ENCODE measurements around the gene DDX51.

Gene DDX51

DNA sequence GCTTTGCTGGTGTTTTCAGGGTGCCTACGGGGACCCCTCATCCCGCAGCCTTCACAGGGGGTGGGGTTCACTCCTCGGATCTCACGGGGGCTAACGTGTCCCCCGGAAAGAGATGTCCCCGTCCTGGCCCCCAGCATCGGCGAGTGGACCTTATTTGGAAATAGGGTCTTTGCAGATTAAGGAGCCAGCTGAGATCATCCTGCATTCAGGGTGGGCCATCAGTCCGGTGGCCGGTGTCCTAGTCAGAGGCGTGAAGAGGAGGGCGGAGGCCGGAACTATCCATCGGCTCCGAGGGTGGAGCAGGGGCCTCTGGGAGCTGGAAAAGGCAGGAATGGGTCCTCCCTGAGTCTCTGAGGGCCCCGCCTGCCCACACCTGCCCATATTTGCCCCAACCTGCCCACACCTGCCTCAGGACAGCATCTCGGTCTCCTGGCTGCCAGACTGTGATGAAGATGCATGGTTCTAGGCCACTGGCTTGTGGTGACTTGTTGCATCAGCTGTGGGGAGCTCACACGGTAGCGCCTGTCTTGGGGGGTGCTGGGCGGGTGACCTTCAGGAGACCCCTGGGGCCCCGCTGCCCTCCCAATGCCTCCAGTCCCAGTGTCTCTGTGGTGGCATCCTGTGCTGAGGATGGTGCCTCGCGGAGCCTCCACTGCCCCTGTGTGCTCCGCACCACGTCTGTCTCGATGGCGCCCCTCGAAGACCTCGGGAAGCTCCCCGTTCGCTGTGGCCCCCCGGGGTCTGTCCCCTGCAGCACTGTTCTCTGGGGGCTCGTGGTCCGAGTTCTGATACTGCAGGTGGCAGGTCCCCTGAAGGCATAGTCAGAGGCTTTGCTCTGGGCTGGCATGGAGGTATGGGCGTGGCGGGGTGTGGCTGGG is 14.8 kb upstream of the DDX51 start:
- H2AK5ac ChIP-seq (ENCODE audit: low read depth, low read length) = no peak overlapping the region
- H2AFZ ChIP-seq (ENCODE audit: low read length) = no peak overlapping the region
- peak overlapping the region; percentile 38 for H3K14ac ChIP-seq (ENCODE audit: low read length)
- H3K4ac ChIP-seq (ENCODE audit: low read length) = no peak overlapping the region
- peaks cover 6 to 16% of the 10 kb centered on the region in 2 donors for H3K4me1 ChIP-seq (ENCODE audit: control insufficient read depth in 2 of 2, insufficient read depth in 1 of 2, low read depth in 1 of 2, low read length in 2 of 2)
- H2BK120ac ChIP-seq (ENCODE audit: low read depth, low read length) = no peak overlapping the region
- peak overlapping the region; percentile 17 for H3K23ac ChIP-seq (ENCODE audit: low read depth, low read length, poor library complexity)
- peak overlapping the region; percentile 65 for H4K8ac ChIP-seq (ENCODE audit: low read depth, low read length)
- no CpG with 5 or more reads among the region's 37 CpGs for WGBS, 2 donors (ENCODE audit: extremely low coverage in 2 of 2, insufficient read length in 2 of 2, insufficient replicate concordance in 1 of 2)
- no peak overlapping the region for H3K27ac ChIP-seq (replicated peaks; ENCODE audit: low read length)
- no peak overlapping the region for H3K9ac ChIP-seq (ENCODE audit: low read depth, low read length, poor library complexity)
- H3K27me3 ChIP-seq (ENCODE audit: control insufficient read depth in 3 of 3, insufficient read depth in 3 of 3, low read depth in 1 of 3, low read length in 3 of 3) = peaks cover 0 to 10% (median 0%) of the 10 kb centered on the region in 3 experiments
- H3K36me3 ChIP-seq (replicated peaks in 1 of 2; ENCODE audit: control insufficient read depth in 2 of 2, insufficient read depth in 2 of 2, low read length in 2 of 2) = peaks cover 5 to 31% of the 10 kb centered on the region in 2 donors
- H3K9me3 ChIP-seq (replicated peaks in 1 of 2; ENCODE audit: control insufficient read depth in 2 of 2, insufficient read depth in 1 of 2, low read depth in 1 of 2, low read length in 2 of 2) = peaks cover 5 to 26% of the 10 kb centered on the region in 2 donors
- H3K79me1 ChIP-seq (ENCODE audit: low read depth, low read length) = peaks cover 3% of the 10 kb centered on the region
- no peak overlapping the region for H4K91ac ChIP-seq (ENCODE audit: low read depth, low read length, poor library complexity)
- H2BK12ac ChIP-seq (ENCODE audit: low read length) = no peak overlapping the region
- H2BK15ac ChIP-seq (ENCODE audit: low read length) = no peak overlapping the region
- H3K4me3 ChIP-seq (ENCODE audit: low read length in 2 of 2) = no peak overlapping the region
- DNase-seq (ENCODE audit: low spot score) = no peak
- H3K4me2 ChIP-seq (ENCODE audit: insufficient read depth, low read length, poor library complexity, severe bottlenecking) = no peak overlapping the region
- peak overlapping the region; percentile 17 for H3K18ac ChIP-seq (ENCODE audit: low read length)
- H2BK5ac ChIP-seq (ENCODE audit: low read length) = no peak overlapping the region

DNA sequence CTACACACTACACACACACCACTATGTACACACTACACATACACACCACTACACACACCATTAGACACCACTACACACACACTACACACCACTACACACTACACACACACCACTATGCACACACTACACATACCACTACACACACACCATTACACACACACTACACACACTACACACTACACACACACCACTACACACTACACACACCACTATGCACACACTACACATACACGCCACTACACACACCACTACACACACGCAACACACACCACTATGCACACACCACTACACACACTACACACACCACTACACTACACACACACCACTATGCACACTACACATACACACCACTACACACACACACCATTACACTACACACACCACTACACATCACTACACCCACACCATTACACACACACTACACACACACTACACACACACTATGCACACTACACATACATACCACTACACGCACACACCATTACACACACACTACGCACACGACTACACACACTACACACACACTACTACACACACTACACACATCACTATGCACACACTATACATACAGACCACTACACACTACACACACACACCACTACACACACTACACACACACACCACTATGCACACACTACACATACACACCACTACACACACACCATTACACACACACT is 13.8 kb upstream of the DDX51 start:
- Histone ChIP-seq H2BK120ac (ENCODE audit: low read depth, low read length) (no peak overlapping the region), H3K9ac (ENCODE audit: low read depth, low read length, poor library complexity) (peak overlapping the region; percentile 24), H2BK5ac (ENCODE audit: low read length) (no peak overlapping the region), H3K27ac (replicated peaks; ENCODE audit: low read length) (no peak overlapping the region), H3K4me1 (ENCODE audit: control insufficient read depth in 2 of 2, insufficient read depth in 1 of 2, low read depth in 1 of 2, low read length in 2 of 2) (peaks cover 6 to 16% of the 10 kb centered on the region in 2 donors), H2BK12ac (ENCODE audit: low read length) (no peak overlapping the region), H2AFZ (ENCODE audit: low read length) (no peak overlapping the region), H3K36me3 (replicated peaks in 1 of 2; ENCODE audit: control insufficient read depth in 2 of 2, insufficient read depth in 2 of 2, low read length in 2 of 2) (peaks cover 5 to 31% of the 10 kb centered on the region in 2 donors), H2BK15ac (ENCODE audit: low read length) (no peak overlapping the region), H3K79me1 (ENCODE audit: low read depth, low read length) (peaks cover 3% of the 10 kb centered on the region), H3K4me3 (ENCODE audit: low read length in 2 of 2) (peak overlapping the region in 1 of 2 donors; percentile 21), H3K14ac (ENCODE audit: low read length) (no peak overlapping the region), H4K91ac (ENCODE audit: low read depth, low read length, poor library complexity) (no peak overlapping the region), H3K4me2 (ENCODE audit: insufficient read depth, low read length, poor library complexity, severe bottlenecking) (no peak overlapping the region), H3K27me3 (ENCODE audit: control insufficient read depth in 3 of 3, insufficient read depth in 3 of 3, low read depth in 1 of 3, low read length in 3 of 3) (peaks cover 0 to 1% (median 0%) of the 10 kb centered on the region in 3 experiments), H3K9me3 (replicated peaks in 1 of 2; ENCODE audit: control insufficient read depth in 2 of 2, insufficient read depth in 1 of 2, low read depth in 1 of 2, low read length in 2 of 2) (peaks cover 5 to 26% of the 10 kb centered on the region in 2 donors), H4K8ac (ENCODE audit: low read depth, low read length) (peak overlapping the region; percentile 92), H3K4ac (ENCODE audit: low read length) (no peak overlapping the region), H3K18ac (ENCODE audit: low read length) (no peak overlapping the region), H2AK5ac (ENCODE audit: low read depth, low read length) (no peak overlapping the region), H3K23ac (ENCODE audit: low read depth, low read length, poor library complexity) (no peak overlapping the region)
- DNase-seq (ENCODE audit: low spot score) = no peak
- 94 to 100% methylated on average over 2 to 5 of the region's 5 CpGs for WGBS, 2 donors (ENCODE audit: extremely low coverage in 2 of 2, insufficient read length in 2 of 2, insufficient replicate concordance in 1 of 2)

DNA sequence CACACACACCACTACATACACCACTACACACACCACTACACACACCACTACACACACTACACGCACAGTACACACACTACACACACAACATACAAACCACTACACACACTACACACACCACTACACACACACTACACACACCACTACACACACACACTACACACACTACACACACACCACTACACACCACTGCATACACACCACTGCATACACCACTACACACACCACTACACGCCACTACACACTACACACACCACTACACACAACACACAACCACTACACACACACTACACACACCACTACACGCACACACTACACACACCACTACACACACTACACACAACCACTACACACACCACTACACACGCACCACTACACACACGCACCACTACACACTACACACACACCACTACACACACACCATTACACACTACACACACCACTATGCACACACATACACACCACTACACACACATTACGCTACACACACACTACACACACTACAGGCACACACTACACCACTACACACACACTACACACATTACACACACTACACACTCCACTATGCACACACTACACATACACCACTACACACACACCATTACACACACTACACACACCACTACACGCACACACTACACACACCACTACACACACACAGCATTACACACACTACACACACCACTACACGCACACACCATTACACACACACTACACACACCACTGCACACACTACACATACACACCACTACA is 12.6 kb upstream of the DDX51 start:
- Histone ChIP-seq H4K91ac (ENCODE audit: low read depth, low read length, poor library complexity) (peak overlapping the region; percentile 19), H3K18ac (ENCODE audit: low read length) (no peak overlapping the region), H2BK120ac (ENCODE audit: low read depth, low read length) (no peak overlapping the region), H3K4me3 (ENCODE audit: low read length in 2 of 2) (peak overlapping the region in 1 of 2 donors; percentile 76), H3K14ac (ENCODE audit: low read length) (no peak overlapping the region), H2AFZ (ENCODE audit: low read length) (no peak overlapping the region), H3K9me3 (replicated peaks in 1 of 2; ENCODE audit: control insufficient read depth in 2 of 2, insufficient read depth in 1 of 2, low read depth in 1 of 2, low read length in 2 of 2) (peaks cover 5 to 26% of the 10 kb centered on the region in 2 donors), H2BK12ac (ENCODE audit: low read length) (no peak overlapping the region), H3K23ac (ENCODE audit: low read depth, low read length, poor library complexity) (peak overlapping the region; percentile 65), H3K4me1 (ENCODE audit: control insufficient read depth in 2 of 2, insufficient read depth in 1 of 2, low read depth in 1 of 2, low read length in 2 of 2) (peaks cover 6 to 14% of the 10 kb centered on the region in 2 donors), H3K27me3 (ENCODE audit: control insufficient read depth in 3 of 3, insufficient read depth in 3 of 3, low read depth in 1 of 3, low read length in 3 of 3) (no peaks in the 10 kb centered on the region), H3K79me1 (ENCODE audit: low read depth, low read length) (peaks cover 3% of the 10 kb centered on the region), H2BK5ac (ENCODE audit: low read length) (no peak overlapping the region), H3K36me3 (replicated peaks in 1 of 2; ENCODE audit: control insufficient read depth in 2 of 2, insufficient read depth in 2 of 2, low read length in 2 of 2) (peaks cover 5 to 38% of the 10 kb centered on the region in 2 donors), H2BK15ac (ENCODE audit: low read length) (no peak overlapping the region), H2AK5ac (ENCODE audit: low read depth, low read length) (no peak overlapping the region), H3K4ac (ENCODE audit: low read length) (no peak overlapping the region), H3K4me2 (ENCODE audit: insufficient read depth, low read length, poor library complexity, severe bottlenecking) (no peak overlapping the region), H4K8ac (ENCODE audit: low read depth, low read length) (no peak overlapping the region), H3K27ac (replicated peaks; ENCODE audit: low read length) (no peak overlapping the region), H3K9ac (ENCODE audit: low read depth, low read length, poor library complexity) (no peak overlapping the region)
- no peak for DNase-seq (ENCODE audit: low spot score)
- WGBS, 2 donors (ENCODE audit: extremely low coverage in 2 of 2, insufficient read length in 2 of 2, insufficient replicate concordance in 1 of 2) = 100% methylated on average over 6 to 7 of the region's 8 CpGs
